Mammary epithelial cell (primary cell): ENCODE measurements around the gene MICAL2.

Experiments used
- EZH2 ChIP-seq: IDR thresholded peaks from 2 replicates; pipeline ENCODE4 v1.6.1; 2012; ENCODE audit warnings: low read length, inconsistent platforms, borderline replicate concordance
- TF ChIP-seq, protein P1 (sequence below), 2 donors: IDR thresholded peaks in 1 of 2; conservative IDR thresholded peaks in 1 of 2; 2 replicates each; pipeline ENCODE4 v1.5.1; 2011 to 2012; ENCODE audit warnings: inconsistent platforms in 2 of 2, low read length in 2 of 2, mild to moderate bottlenecking in 2 of 2, control low read depth in 1 of 2, low read depth in 1 of 2; ENCODE audit not compliant: insufficient read depth in 1 of 2; ENCODE audit errors: extremely low read depth in 1 of 2

DNA sequence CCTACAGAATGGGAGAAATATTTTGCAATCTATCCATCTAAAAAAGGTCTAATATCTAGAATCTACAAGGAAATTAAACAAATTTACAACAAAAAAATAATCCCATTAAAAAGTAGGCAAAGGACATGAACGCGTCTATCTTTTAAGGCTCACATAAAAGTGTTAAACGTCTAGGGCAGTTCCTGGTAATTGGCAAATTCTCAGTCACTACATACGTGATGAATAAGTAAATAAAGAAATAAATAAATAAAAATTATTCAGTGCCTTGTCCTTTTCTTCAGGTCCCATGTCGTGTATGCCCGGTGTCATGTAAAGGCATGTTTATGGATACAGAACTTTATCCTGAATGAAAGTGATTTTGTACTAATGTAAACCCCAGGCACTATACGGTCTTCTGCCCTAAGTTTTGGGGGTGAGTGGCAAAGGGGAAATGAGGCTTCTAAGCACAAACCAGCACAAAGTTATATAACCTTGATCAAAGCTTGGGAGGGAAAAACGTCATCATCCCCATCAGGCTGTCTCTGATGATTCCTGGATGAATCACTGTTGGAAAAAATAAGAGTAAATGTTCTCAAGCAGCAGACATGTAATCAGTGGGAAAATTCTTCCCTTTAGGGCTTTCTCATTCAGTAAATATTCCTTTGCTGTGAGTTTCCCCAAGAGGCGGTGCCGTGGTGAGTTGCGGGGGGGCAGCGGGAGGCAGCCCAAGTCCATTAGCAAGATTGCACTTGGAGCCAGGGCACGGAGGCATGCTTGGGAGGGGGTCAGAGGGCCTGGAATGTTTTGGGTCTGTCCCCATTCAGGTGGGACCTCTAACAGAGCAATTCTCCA, 30.4 kb upstream of the MICAL2 start:
- TF ChIP-seq, protein P1, sequence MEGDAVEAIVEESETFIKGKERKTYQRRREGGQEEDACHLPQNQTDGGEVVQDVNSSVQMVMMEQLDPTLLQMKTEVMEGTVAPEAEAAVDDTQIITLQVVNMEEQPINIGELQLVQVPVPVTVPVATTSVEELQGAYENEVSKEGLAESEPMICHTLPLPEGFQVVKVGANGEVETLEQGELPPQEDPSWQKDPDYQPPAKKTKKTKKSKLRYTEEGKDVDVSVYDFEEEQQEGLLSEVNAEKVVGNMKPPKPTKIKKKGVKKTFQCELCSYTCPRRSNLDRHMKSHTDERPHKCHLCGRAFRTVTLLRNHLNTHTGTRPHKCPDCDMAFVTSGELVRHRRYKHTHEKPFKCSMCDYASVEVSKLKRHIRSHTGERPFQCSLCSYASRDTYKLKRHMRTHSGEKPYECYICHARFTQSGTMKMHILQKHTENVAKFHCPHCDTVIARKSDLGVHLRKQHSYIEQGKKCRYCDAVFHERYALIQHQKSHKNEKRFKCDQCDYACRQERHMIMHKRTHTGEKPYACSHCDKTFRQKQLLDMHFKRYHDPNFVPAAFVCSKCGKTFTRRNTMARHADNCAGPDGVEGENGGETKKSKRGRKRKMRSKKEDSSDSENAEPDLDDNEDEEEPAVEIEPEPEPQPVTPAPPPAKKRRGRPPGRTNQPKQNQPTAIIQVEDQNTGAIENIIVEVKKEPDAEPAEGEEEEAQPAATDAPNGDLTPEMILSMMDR (conservative IDR thresholded peaks at IDR 0.05 in 1 of 2, IDR thresholded peaks at IDR 0.05 in 1 of 2; ENCODE audit: extremely low read depth in 1 of 2, insufficient read depth in 1 of 2, low read depth in 1 of 2, low read length in 2 of 2): no peak
- TF ChIP-seq EZH2: no peak
